HepG2 (cell line): ENCODE data around the gene IGIP. TPM values are rescaled to one million over a fixed set of nuclear protein-coding genes. Genes with fewer than 3 reads are reported as not detected.
A peak's percentile ranks its signal among the peaks of the same experiment; 100 is the strongest.

Experiments
- GLMP ChIP-seq: sonication (generic); formaldehyde crosslinking; IDR thresholded peaks from 2 replicates; pipeline ENCODE4 v1.9.0; 2021; ENCODE audit warnings: missing genetic modification reagents, mild to moderate bottlenecking, borderline replicate concordance
- KDM5A ChIP-seq: fragments of 200-600 bp; sonication (generic); IDR thresholded peaks from 2 replicates; pipeline ENCODE4 v1.7.0; 2018; ENCODE audit warnings: antibody characterized with exemption, mild to moderate bottlenecking, low read length, borderline replicate concordance
- NBN ChIP-seq: fragments of 450-650 bp; conservative IDR thresholded peaks from 2 replicates; pipeline ENCODE4 v1.6.1; 2017
- NRL ChIP-seq: sonication (generic); formaldehyde crosslinking; IDR thresholded peaks from 2 replicates; pipeline ENCODE4 v1.5.0; 2020; ENCODE audit warnings: missing genetic modification reagents, mild to moderate bottlenecking, moderate library complexity, borderline replicate concordance
- RBM22 ChIP-seq: fragments of 200-400 bp; formaldehyde crosslinking; optimal IDR thresholded peaks from 2 replicates; pipeline ENCODE3; 2017; ENCODE audit warnings: mild to moderate bottlenecking, low read length, moderate library complexity
- ZBTB38 ChIP-seq: sonication (generic); formaldehyde crosslinking; IDR thresholded peaks from 2 replicates; pipeline ENCODE4 v1.5.1; 2020; ENCODE audit warnings: mild to moderate bottlenecking, missing genetic modification reagents
- ZNF136 ChIP-seq: sonication (generic); formaldehyde crosslinking; IDR thresholded peaks from 2 replicates; pipeline ENCODE4 v1.8.1; 2022; ENCODE audit warnings: low read depth, mild to moderate bottlenecking, moderate library complexity, missing genetic modification reagents
- ZNF512B ChIP-seq: sonication (generic); formaldehyde crosslinking; IDR thresholded peaks from 2 replicates; pipeline ENCODE4 v1.5.1; 2020; ENCODE audit warnings: missing genetic modification reagents, mild to moderate bottlenecking, borderline replicate concordance
- ZNF878 ChIP-seq: sonication (generic); formaldehyde crosslinking; IDR thresholded peaks from 2 replicates; pipeline ENCODE4 v1.8.1; 2023; ENCODE audit warnings: mild to moderate bottlenecking, missing genetic modification reagents, moderate library complexity
- polyA plus RNA-seq, 8 experiments: library from polyadenylated mRNA; depleted of rRNA in 3 of 8; stranded (reverse) in 7 of 8; unstranded in 1 of 8; fragments of >200 nt; fragmentation: Illumina TruSeq in 4 of 8; extraction: Trizol in 4 of 8; gene quantifications; 2 replicates each; pipeline versions ENCODE4 v1.2.1 to v1.2.3, GENCODE V29; 2011 to 2016; ENCODE audit warnings: low read depth in 4 of 8, missing spikeins in 1 of 8, mixed read lengths in 1 of 8; ENCODE audit not compliant: insufficient read depth in 1 of 8
- total RNA-seq, 5 experiments: library from RNA; depleted of rRNA; stranded (reverse); fragments of >200 nt; fragmentation: Illumina TruSeq; extraction: Trizol; gene quantifications; 2 replicates each; pipeline ENCODE4 v1.2.3, GENCODE V29; 2016; ENCODE audit warnings: low read depth in 1 of 5
- TF ChIP-seq, protein P1 (sequence below): sonication (generic); formaldehyde crosslinking; IDR thresholded peaks from 2 replicates; pipeline ENCODE4 v1.4.0; 2020; ENCODE audit warnings: missing genetic modification reagents
- TF ChIP-seq, protein P2 (sequence below): sonication (generic); formaldehyde crosslinking; IDR thresholded peaks from 2 replicates; pipeline ENCODE4 v1.4.0; 2020; ENCODE audit warnings: mild to moderate bottlenecking, missing genetic modification reagents
- TF ChIP-seq, protein P3 (sequence below): IDR thresholded peaks from 2 replicates; pipeline ENCODE4 v1.6.1; 2012; ENCODE audit warnings: low read length, improper control_type of control experiment
- TF ChIP-seq, protein P4 (sequence below): sonication (generic); formaldehyde crosslinking; IDR thresholded peaks from 2 replicates; pipeline ENCODE4 v1.4.0; 2020; ENCODE audit warnings: low read depth, mild to moderate bottlenecking, missing genetic modification reagents

Gene IGIP
- total and polyA plus RNA-seq, 2 of the 13 experiments (the other 11 are each of a cell fraction or from before 2014, with no cell fraction given): 1.7 to 2.1 TPM

DNA sequence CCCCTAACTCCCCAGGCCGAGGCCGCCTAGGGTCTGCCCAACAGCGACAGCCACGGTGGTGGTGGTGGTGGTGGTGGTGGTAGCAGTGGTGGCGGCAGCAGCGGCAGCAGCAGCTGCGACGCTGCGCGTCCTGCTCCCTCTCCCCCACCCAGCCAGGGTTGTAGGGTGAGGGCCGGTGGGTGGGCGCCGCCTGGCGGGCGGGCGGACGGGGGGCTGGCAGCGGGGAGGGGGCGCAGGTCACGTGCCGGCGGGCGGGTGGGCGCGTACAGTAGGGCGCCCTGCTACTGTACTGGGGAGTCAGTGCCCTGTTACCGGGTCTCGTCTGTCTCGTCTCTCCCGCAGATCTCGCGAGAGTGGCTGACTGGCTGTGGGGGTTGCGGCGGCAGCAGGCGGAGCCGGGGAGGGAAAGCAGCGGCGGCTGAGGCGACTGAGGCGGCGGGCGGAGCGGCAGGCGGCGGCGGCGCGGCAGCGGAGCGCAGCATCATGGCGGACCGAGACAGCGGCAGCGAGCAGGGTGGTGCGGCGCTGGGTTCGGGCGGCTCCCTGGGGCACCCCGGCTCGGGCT lies 12.0 kb upstream of the IGIP start, which contains the start of gene PURA (continued):
- TF ChIP-seq ZNF878 (CRISPR knock-in tag) (no peak), ZNF512B (CRISPR knock-in tag) (no peak), ZNF136 (CRISPR knock-in tag) (no peak), GLMP (CRISPR knock-in tag) (no peak), ZBTB38 (peak; percentile 53; the same call in 1 of the 2 replicates), NRL (CRISPR knock-in tag) (no peak), KDM5A (no peak), RBM22 (peak; percentile 91), NBN (no peak)
- TF ChIP-seq, protein P1, sequence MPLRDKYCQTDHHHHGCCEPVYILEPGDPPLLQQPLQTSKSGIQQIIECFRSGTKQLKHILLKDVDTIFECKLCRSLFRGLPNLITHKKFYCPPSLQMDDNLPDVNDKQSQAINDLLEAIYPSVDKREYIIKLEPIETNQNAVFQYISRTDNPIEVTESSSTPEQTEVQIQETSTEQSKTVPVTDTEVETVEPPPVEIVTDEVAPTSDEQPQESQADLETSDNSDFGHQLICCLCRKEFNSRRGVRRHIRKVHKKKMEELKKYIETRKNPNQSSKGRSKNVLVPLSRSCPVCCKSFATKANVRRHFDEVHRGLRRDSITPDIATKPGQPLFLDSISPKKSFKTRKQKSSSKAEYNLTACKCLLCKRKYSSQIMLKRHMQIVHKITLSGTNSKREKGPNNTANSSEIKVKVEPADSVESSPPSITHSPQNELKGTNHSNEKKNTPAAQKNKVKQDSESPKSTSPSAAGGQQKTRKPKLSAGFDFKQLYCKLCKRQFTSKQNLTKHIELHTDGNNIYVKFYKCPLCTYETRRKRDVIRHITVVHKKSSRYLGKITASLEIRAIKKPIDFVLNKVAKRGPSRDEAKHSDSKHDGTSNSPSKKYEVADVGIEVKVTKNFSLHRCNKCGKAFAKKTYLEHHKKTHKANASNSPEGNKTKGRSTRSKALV (CRISPR knock-in tag): peak; percentile 8; the same call in 1 of the 2 replicates
- TF ChIP-seq, protein P2, sequence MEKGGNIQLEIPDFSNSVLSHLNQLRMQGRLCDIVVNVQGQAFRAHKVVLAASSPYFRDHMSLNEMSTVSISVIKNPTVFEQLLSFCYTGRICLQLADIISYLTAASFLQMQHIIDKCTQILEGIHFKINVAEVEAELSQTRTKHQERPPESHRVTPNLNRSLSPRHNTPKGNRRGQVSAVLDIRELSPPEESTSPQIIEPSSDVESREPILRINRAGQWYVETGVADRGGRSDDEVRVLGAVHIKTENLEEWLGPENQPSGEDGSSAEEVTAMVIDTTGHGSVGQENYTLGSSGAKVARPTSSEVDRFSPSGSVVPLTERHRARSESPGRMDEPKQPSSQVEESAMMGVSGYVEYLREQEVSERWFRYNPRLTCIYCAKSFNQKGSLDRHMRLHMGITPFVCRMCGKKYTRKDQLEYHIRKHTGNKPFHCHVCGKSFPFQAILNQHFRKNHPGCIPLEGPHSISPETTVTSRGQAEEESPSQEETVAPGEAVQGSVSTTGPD (CRISPR knock-in tag): no peak
- TF ChIP-seq, protein P3, sequence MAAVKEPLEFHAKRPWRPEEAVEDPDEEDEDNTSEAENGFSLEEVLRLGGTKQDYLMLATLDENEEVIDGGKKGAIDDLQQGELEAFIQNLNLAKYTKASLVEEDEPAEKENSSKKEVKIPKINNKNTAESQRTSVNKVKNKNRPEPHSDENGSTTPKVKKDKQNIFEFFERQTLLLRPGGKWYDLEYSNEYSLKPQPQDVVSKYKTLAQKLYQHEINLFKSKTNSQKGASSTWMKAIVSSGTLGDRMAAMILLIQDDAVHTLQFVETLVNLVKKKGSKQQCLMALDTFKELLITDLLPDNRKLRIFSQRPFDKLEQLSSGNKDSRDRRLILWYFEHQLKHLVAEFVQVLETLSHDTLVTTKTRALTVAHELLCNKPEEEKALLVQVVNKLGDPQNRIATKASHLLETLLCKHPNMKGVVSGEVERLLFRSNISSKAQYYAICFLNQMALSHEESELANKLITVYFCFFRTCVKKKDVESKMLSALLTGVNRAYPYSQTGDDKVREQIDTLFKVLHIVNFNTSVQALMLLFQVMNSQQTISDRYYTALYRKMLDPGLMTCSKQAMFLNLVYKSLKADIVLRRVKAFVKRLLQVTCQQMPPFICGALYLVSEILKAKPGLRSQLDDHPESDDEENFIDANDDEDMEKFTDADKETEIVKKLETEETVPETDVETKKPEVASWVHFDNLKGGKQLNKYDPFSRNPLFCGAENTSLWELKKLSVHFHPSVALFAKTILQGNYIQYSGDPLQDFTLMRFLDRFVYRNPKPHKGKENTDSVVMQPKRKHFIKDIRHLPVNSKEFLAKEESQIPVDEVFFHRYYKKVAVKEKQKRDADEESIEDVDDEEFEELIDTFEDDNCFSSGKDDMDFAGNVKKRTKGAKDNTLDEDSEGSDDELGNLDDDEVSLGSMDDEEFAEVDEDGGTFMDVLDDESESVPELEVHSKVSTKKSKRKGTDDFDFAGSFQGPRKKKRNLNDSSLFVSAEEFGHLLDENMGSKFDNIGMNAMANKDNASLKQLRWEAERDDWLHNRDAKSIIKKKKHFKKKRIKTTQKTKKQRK: no peak
- TF ChIP-seq, protein P4, sequence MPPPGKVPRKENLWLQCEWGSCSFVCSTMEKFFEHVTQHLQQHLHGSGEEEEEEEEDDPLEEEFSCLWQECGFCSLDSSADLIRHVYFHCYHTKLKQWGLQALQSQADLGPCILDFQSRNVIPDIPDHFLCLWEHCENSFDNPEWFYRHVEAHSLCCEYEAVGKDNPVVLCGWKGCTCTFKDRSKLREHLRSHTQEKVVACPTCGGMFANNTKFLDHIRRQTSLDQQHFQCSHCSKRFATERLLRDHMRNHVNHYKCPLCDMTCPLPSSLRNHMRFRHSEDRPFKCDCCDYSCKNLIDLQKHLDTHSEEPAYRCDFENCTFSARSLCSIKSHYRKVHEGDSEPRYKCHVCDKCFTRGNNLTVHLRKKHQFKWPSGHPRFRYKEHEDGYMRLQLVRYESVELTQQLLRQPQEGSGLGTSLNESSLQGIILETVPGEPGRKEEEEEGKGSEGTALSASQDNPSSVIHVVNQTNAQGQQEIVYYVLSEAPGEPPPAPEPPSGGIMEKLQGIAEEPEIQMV (CRISPR knock-in tag): peak; percentile 58; the same call in 1 of the 2 replicates
